ENCODE data around the gene TRDN.

The TRDN gene

GRCh38 chr6:123169774-123170095 is 467.0 kb downstream of the TRDN start:
- no peak for DNase-seq (ENCODE audit: low read depth)

GRCh38 chr6:123168892-123169773 is 467.6 kb downstream of the TRDN start:
- no peak for DNase-seq (ENCODE audit: low read depth)

- DNase-seq (ENCODE audit: low read depth): no peak
These were observed 468.3 kb downstream of the TRDN start for GRCh38 chr6:123168466-123168865.
